Diencephalon (tissue), 1 donor: ENCODE measurements around the gene NUTM2E. TPM values are rescaled to one million over a fixed set of nuclear protein-coding genes. Genes with fewer than 3 reads are reported as not detected.

ENCODE experiments used
- total RNA-seq: library from RNA; depleted of rRNA; stranded (reverse); fragments of >200 nt; gene quantifications from one replicate; pipeline ENCODE4 v1.2.3, GENCODE V29; 2014

Gene NUTM2E
- total RNA-seq: 0.46 TPM

GRCh38 chr10:79826496-79827215 lies at the start of gene NUTM2E:
TSS of gene NUTM2E (plus strand) at chr10:79826739. CDS start at chr10:79841741, 15,002 bp downstream.

Other genes starting within 250 kb of the NUTM2E start
- gene SFTPA1, start 215.8 kb upstream of the NUTM2E start, total RNA-seq: not detected
- 0.46 TPM for gene NUTM2B, start 123.5 kb upstream of the NUTM2E start, total RNA-seq
- 2.1 TPM for gene SFTPD, start 122.4 kb downstream of the NUTM2E start, total RNA-seq